ACHN (cell line): ENCODE measurements around the gene WNT3.
A peak's percentile ranks its signal among the peaks of the same experiment; 100 is the strongest.
"Not testable (repeated sequence)": the region's sequence is repeated elsewhere in the genome, so short reads cannot be mapped to it uniquely, and the experiment has no call there.

Experiments
- DNase-seq: peaks from one replicate; pipeline ENCODE4 v3.0.0-alpha.2; 2015
- in situ Hi-C: cut with HindIII; loops from 2 replicates; pipeline ENCODE4 v1.10.0; 2017; ENCODE audit warnings: low sequenced_read_pairs, low pct_ligation_motif_present, low pct_unique_long_range_greater_than_20kb

The WNT3 gene

GRCh38 chr17:46757588-46757987 is 60.9 kb downstream of the WNT3 start:
- DNase-seq, in situ Hi-C loops: not testable (repeated sequence)

- in situ Hi-C loops = no loop called here
- no peak for DNase-seq
Measured at GRCh38 chr17:46756861-46757260, 61.6 kb downstream of the WNT3 start.

- no peak for DNase-seq
- in situ Hi-C loops = no loop called here
Measured at GRCh38 chr17:46756081-46756735, 62.3 kb downstream of the WNT3 start.

- in situ Hi-C loops = no loop called here
- no peak for DNase-seq
Measured at GRCh38 chr17:46753776-46754175, 64.7 kb downstream of the WNT3 start.

GRCh38 chr17:46751425-46751824 is 67.1 kb downstream of the WNT3 start:
- DNase-seq = no peak
- in situ Hi-C loops = no loop called here

DNA sequence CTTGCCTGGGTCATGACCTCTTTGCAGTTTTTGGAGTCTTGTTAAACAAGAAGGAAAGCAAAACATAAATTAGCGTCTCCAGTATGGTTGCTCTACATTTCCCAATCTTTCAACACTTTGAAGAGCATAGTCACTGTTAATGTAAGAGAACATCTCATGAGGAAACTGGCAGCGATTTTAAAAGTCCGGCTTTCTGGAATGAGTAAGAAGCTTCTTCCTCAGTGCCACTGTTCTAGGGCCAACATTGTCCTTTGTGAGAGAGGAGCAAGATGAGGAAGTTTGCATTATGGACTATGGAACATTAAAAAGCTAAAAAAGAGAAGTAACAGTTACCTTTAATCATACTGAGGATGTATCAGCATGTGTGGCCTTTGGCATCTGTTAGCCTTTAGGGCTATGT is 73.1 kb downstream of the WNT3 start:
- no peak for DNase-seq
- in situ Hi-C loops = no loop called here

GRCh38 chr17:46744441-46744840 is 74.1 kb downstream of the WNT3 start:
- DNase-seq = no peak
- in situ Hi-C loops = no loop called here

GRCh38 chr17:46742565-46743270 is 75.8 kb downstream of the WNT3 start:
- in situ Hi-C loops = no loop called here
- DNase-seq = peak; percentile 88

- DNase-seq = no peak
- in situ Hi-C loops = no loop called here
Measured at GRCh38 chr17:46741122-46741730, 77.3 kb downstream of the WNT3 start.

DNA sequence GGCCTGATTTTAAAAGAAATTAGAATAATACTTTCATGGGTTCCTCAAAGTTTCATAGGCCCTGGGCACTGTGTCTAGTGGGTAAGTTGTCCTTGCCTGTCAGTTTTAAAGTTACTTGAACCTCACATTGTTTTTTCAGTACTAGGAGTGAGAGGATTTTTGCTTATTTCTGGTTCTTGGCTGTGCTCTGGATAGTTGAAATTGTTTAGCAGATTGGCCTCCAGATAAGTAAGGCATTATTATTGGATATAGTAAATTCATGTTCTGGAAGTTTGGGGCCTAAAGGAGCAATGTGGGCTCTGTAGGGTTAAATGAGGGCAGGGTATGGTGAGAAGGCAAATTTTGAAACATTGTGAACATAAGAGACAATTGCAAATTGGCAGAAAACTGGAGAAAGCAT is 78.5 kb downstream of the WNT3 start:
- in situ Hi-C loops = no loop called here

GRCh38 chr17:46738544-46738943 is 79.9 kb downstream of the WNT3 start:
- no peak for DNase-seq
- in situ Hi-C loops = no loop called here

More for the DNA sequence above, 78.5 kb downstream of the WNT3 start:
- DNase-seq = no peak

GRCh38 chr17:46737326-46737725 is 81.2 kb downstream of the WNT3 start:
- no peak for DNase-seq
- in situ Hi-C loops = no loop called here

- in situ Hi-C loops = no loop called here
- DNase-seq = no peak
Measured at GRCh38 chr17:46736100-46736499, 82.4 kb downstream of the WNT3 start.

DNA sequence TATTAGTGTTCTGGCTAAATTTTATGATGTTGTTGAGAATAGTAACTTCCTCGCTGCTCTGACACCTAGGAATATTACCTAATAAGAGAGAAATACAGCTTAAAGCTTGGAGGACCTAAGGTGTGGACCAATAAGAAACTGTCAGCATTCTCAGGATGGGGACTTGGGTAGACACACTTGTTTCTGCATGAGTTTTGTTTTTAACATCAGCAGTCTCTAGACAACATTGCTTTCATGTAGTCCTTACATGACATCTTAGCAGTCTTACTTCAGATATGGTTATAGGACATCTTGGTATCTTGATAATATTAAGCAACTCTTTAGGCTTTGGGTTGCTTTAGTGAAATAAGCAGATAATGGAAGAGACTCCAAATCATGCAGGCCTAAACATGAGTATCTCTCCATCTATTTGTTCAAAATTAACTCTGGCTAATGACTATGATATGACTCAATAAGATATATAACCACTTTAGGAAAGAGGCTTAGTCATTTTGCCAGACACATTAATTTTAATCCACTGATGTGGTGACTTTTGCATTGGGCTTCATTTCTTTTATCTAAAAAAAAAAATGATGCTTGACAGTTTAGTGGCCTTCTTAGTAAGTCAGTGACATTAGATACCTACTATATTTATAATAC is 84.5 kb downstream of the WNT3 start:
- in situ Hi-C loops = no loop called here
- peak; percentile 38 for DNase-seq

DNA sequence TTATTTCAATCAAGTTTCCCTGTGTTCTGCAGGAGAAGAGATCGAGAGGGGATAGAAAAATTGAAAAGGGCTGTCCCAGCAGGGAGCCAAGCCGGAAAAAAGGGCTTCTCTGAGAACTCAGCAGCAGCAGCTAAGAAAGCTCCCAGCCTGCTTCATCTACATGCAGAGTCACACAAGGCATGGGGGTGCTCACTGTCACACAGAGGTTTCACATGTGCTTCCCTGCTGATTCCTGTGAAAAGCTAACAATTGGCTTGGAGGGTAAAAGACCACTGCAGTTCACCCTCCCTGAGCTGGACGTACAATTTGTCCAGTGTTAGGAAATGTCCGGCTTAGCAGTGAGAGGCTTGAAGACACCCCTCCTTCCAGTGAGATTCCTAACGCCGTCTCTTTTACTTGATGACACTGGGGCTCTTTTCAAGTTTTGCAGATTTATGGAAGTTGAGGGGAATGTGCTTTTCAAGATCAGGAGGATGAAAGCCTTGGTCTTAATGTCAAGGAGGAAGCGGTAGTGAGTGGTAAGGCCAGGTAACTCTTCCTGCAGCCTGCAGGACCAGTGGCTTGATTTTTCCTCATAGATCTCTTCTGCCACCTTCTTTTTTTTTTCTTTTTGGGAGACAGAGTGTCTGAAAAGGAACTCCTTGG is 85.6 kb downstream of the WNT3 start:
- in situ Hi-C loops = no loop called here
- no peak for DNase-seq

GRCh38 chr17:46732160-46732559 is 86.3 kb downstream of the WNT3 start:
- in situ Hi-C loops = no loop called here
- DNase-seq = no peak

DNA sequence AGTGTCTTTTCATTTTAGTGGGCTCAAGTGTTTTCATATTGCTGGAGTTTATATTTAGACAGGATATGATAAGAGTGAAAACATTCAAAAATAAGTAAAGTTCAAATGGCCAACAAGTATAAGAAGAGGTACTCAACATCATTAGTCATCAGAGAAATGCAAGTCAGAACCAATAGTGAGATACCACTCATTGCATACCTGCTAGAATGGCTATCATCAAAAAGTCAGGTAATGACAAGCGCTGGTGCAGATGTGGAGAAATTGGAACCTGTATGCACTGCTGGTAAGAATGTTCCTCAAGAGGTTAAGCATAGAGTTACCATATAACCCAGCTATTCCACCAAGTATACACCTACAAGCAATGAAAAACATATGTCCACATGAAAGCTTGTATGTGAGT is 87.8 kb downstream of the WNT3 start:
- in situ Hi-C loops = no loop called here
- no peak for DNase-seq

DNA sequence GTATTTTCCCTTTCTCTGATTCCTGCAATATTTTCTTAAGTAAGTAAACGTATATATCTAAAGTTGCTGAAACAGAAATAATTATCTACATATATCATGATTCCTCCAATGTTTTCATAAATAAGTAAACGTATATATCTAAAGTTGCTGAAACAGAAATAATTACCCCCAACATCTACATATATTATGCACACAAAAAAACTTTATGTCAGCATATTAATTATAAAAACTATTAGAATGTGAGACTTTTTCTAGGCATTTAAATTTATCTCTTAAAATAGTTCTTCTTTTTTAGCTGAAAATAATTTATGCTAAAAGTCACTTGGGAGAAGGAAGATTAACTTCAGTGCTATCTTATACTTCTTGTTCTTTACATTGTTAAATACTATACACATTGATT is 88.5 kb downstream of the WNT3 start:
- in situ Hi-C loops = no loop called here
- no peak for DNase-seq
